ENCODE measurements around the gene FAM185A.
A peak's percentile ranks its signal among the peaks of the same experiment; 100 is the strongest.
"Not testable (repeated sequence)": the region's sequence is repeated elsewhere in the genome, so short reads cannot be mapped to it uniquely, and the experiment has no call there.

FAM185A gene

DNA sequence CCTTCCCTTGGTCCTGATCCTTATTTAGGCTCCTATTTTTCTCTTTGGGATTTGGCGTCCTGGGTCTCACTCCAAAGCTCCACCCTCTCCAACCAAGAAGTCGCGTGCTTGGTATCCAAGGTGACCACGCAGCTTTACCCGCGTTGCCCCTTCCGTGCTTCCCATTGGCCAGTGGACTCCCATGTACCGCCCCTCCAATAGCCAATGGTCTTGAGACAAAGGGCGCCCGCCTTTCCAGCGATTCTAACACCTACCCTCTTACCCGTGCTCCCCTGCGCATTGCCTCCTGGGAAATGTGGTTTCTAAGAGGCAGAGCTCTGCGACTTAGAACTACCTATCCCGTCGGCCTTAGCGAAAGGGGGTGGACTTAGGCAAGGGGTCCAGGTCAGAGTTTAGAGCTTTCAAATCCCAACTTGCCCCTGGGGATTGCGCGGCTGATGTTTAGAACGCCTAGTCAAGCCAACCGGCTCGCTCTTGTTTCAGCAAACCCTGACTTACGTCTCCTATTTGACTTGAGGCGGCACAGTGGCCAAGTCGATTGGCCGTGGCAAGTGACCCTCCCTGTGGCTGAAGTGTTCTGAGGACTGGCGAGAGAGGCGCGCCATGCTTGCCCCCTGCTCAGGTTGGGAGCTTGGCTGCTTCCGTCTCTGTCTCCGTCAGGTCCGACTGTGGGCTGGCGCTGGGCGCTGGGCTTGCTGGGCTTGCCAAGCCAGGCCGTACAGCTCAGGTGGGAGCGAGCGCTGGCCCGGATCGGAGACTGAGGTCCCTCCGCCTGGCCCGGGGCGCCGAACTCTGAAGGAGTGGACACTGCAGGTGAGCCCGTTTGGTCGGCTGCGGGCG, at the start of gene FAM185A:
Gene FAM185A (plus strand): TSS at position 395 of the 840 bp plus-strand sequence. CDS start 209 bp downstream, at position 604.
- not testable (repeated sequence) for H3K27me3 ChIP-seq; H4K20me1 ChIP-seq; H3K9me3 ChIP-seq (replicated peaks in 1 of 11); H3K36me3 ChIP-seq
- H3K27ac ChIP-seq, result peak within 1 kb of the TSS; percentile 12 to 64 (median 49); a peak in 16 of 22 replicates
- peak within 1 kb of the TSS; percentile 68 to 80 (median 77) for H3K9ac ChIP-seq
- H3K4me1 ChIP-seq, result peaks cover 8 to 16% (median 11%) of the 10 kb centered on the region in 10 experiments; a peak in 16 of 20 replicates
- H3K4me3 ChIP-seq, result peak within 1 kb of the TSS; percentile 63 to 79 (median 73)
- H3K4me2 ChIP-seq, result peak within 1 kb of the TSS; percentile 66 to 89 (median 81)

DNA sequence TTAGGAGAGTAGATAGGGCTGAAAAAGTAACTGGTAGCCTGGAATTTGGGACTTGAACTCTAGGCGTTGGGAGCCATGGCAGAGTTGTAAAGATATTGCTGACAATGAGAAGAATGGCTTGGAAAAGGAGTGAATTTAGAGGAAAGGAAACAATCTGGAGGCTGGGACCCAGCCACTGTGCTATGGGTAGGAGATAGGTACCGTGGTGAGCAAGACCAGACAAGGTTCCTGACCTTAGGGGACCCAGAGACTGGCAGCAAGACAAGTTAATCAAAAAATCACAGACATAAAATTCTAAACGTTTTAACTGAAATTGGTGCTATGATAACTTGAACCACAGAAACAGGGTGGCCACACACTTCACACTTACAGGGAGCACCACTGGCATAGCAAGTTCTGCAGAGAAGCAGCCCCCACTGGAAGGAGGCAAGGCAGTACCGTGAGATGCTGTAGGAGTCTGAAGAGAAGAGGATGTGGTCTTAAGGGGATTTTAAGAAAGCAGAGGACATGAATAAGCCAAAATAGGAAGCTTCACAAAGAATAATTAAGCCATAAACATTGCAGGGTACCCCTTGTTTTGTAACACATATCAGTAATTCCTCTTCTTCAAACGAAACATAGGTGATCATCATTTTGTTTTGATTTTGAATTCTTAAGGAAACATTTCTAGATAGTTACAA, 35.6 kb upstream of the FAM185A start:
- peak overlapping the region in 5 of 11 experiments; percentile 31 to 70 (median 60); a peak in 10 of 22 replicates for H3K4me2 ChIP-seq
- H3K9me3 ChIP-seq (replicated peaks in 1 of 11); H3K36me3 ChIP-seq; H4K20me1 ChIP-seq; H3K4me3 ChIP-seq; H3K27me3 ChIP-seq: not testable (repeated sequence)
- H3K9ac ChIP-seq, result peak overlapping the region in 1 of 11 experiments; percentile 29; a peak in 1 of 22 replicates
- H3K4me1 ChIP-seq, result peaks cover 0 to 15% (median 6%) of the 10 kb centered on the region in 10 experiments; a peak in 12 of 20 replicates
- H3K27ac ChIP-seq, result peak overlapping the region in 4 of 11 experiments; percentile 24 to 56 (median 40); a peak in 5 of 22 replicates

DNA sequence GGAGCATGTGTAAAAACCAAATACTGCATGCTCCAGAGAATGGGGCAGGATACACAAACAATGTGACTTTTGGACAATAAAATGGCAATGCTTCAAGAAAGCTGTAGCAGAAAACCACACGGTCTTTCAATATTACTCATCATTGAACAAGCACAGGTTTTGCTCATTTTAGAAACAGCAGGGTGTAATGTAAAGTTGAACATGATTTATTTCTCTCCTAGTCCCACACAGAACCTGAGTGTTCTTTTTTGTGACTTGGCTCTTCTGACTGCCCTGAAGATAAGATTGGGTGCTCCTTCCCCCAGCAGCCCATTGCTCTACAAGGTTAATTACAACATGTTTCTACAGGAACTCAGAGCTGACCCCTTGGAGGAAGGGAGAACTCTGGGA, 35.1 kb upstream of the FAM185A start:
- not testable (repeated sequence) for H4K20me1 ChIP-seq; H3K4me3 ChIP-seq; H3K9me3 ChIP-seq (replicated peaks in 1 of 11); H3K27me3 ChIP-seq; H3K36me3 ChIP-seq; H3K9ac ChIP-seq
- Histone ChIP-seq H3K27ac (peak overlapping the region in 3 of 11 experiments; percentile 28 to 56 (median 52); a peak in 4 of 22 replicates), H3K4me2 (peak overlapping the region in 5 of 11 experiments; percentile 31 to 70 (median 60); a peak in 8 of 22 replicates), H3K4me1 (peaks cover 0 to 20% (median 8%) of the 10 kb centered on the region in 10 experiments; a peak in 12 of 20 replicates)

DNA sequence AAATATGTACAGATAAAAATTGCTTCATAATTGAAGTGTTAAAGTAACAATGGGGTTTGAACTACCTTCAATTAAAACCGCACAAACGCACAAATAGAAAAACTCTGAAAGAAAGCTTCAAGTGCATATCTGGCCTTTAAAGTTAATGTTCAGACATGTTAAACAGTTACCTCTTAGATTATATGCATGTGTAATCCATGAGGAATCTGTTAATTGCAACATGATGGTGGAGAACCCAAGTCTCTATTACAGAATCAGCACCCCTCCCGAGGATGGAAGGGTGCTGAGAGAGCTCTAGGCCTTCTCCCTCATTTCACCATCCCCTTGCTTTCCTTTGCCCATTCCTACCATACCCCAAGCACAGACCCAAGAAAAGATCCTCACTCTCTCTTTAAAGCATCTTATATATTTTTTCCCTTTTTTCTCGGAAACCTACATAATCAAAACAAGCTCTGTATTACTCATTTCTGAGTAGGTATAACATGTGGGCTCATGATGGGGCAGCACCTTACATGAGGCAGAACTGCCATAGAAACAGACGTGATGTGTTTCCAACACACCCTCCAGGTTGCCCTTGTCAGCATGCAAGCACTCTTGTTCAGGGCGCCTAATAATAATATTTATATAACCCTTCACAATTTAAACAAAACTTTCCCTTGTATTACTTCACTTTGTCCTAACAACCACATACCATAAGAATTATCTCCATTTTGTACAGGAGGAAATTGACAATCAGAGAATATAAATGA, 33.9 kb upstream of the FAM185A start:
- H3K4me3 ChIP-seq; H3K4me2 ChIP-seq; H3K27me3 ChIP-seq; H3K9ac ChIP-seq; H3K9me3 ChIP-seq (replicated peaks in 1 of 11); H4K20me1 ChIP-seq; H3K27ac ChIP-seq; H3K36me3 ChIP-seq: not testable (repeated sequence)
- peaks cover 0 to 26% (median 11%) of the 10 kb centered on the region in 10 experiments; a peak in 12 of 20 replicates for H3K4me1 ChIP-seq

DNA sequence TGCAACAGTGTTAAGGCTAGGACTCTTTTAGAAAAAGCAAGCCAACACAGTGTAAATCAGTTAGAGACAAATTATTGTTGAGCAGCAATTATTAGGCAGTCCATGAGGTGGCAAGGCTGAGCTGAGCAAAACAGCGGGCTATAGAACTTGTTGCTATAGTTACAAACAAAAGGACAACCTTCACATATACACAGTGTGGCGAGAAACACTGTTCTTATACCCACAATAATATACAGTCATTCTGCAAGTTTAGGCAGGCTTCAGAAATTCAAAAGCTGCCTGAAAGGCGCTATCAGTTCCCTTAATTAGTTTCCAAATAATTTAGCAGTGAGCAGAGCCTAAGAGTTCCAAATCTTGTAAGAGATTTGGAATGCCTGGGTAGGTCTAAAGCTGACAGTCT, 33.1 kb upstream of the FAM185A start:
- not testable (repeated sequence) for H3K9me3 ChIP-seq (replicated peaks in 1 of 11); H3K4me3 ChIP-seq; H4K20me1 ChIP-seq; H3K36me3 ChIP-seq; H3K27me3 ChIP-seq; H3K9ac ChIP-seq; H3K27ac ChIP-seq; H3K4me2 ChIP-seq
- peaks cover 0 to 26% (median 11%) of the 10 kb centered on the region in 10 experiments; a peak in 12 of 20 replicates for H3K4me1 ChIP-seq

DNA sequence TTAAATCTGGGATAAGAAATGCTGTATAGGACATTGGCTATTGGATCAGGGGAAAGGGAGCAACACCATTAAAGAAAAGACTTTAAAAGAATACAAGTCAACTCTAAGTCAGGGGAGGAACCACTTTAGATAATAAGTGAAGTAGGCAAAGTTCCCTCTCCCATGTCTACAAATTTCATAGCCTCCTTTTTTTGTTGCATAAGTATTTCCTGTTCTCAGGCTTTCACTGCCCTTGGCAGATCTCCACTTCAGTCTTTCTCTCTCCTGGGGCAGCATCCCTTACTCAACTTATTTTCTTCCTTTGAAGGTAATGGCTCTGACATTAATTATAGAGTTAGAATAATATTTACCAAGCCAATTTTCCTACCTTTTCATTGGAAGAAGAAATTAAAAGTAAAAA, 30.3 kb upstream of the FAM185A start:
- H3K9ac ChIP-seq, H3K27me3 ChIP-seq, H3K4me3 ChIP-seq, H4K20me1 ChIP-seq, H3K36me3 ChIP-seq: not testable (repeated sequence)
- peaks cover 0 to 16% (median 13%) of the 10 kb centered on the region in 11 experiments; a peak in 12 of 22 replicates for H3K9me3 ChIP-seq (replicated peaks in 1 of 11)
- 0 out of 22 replicates have a peak overlapping the region, but pooled peaks of 1 of the 11 experiments have one; percentile 17 for H3K27ac ChIP-seq
- H3K4me1 ChIP-seq, result peaks cover 0 to 19% (median 7%) of the 10 kb centered on the region in 10 experiments; a peak in 12 of 20 replicates
- H3K4me2 ChIP-seq, result peak overlapping the region in 6 of 11 experiments; percentile 29 to 72 (median 58); a peak in 10 of 22 replicates

DNA sequence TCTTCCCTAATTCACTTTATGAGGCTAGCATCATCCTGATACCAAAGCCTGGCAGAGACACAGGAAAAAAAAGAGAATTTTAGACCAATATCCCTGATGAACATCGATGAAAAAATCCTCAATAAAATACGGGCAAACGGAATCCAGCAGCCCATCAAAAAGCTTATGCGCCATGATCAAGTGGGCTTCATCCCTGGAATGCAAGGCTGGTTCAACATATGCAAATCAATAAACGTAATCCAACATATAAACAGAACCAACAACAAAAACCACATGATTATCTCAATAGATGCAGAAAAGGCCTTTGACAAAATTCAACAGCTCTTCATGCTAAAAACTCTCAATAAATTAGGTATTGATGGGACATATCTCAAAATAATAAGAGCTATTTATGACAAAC, 22.6 kb upstream of the FAM185A start:
- H3K4me2 ChIP-seq, H4K20me1 ChIP-seq, H3K36me3 ChIP-seq, H3K4me1 ChIP-seq, H3K27me3 ChIP-seq, H3K4me3 ChIP-seq, H3K27ac ChIP-seq, H3K9ac ChIP-seq: not testable (repeated sequence)
- H3K9me3 ChIP-seq (replicated peaks in 1 of 11), result peaks cover 0 to 22% (median 13%) of the 10 kb centered on the region in 11 experiments; a peak in 12 of 22 replicates

DNA sequence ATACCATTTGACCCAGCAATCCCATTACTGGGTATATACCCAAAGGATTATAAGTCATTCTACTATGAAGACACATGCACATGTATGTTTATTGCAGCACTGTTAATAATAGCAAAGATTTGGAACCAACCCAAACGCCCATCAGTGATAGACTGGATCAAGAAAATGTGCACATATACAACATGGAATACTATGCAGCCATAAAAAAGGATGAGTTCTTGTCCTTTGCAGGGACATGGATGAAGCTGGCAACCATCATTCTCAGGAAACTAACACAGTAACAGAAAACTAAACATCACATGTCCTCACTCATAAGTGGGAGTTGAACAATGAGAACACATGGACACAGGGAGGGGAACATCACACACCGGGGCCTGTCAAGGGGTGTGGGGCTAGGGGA, 19.1 kb upstream of the FAM185A start:
- H3K36me3 ChIP-seq; H4K20me1 ChIP-seq; H3K27me3 ChIP-seq; H3K4me3 ChIP-seq; H3K4me1 ChIP-seq; H3K9me3 ChIP-seq (replicated peaks in 1 of 11); H3K9ac ChIP-seq; H3K4me2 ChIP-seq; H3K27ac ChIP-seq: not testable (repeated sequence)

DNA sequence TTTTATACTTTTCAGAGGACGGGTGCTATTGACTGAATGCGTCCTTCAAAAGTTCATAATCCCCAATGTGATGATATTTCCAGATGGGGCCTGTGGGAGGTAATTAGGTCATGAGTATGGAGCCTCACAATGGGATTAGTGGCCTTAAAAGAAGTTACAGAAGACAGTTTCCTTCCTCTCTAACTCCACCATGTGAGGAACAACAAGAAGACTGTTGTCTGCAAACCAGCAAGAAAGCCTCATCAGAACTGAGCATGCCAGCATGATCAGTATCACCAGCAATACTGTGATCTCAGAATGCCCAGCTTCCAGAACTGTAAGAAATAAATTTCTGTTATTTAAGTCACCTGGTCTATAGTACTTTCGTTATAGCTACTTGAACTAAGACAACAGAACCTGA, 18.4 kb upstream of the FAM185A start:
- not testable (repeated sequence) for H3K36me3 ChIP-seq; H3K9me3 ChIP-seq (replicated peaks in 1 of 11); H3K4me1 ChIP-seq; H3K4me3 ChIP-seq; H3K27me3 ChIP-seq; H3K27ac ChIP-seq; H4K20me1 ChIP-seq; H3K4me2 ChIP-seq; H3K9ac ChIP-seq

DNA sequence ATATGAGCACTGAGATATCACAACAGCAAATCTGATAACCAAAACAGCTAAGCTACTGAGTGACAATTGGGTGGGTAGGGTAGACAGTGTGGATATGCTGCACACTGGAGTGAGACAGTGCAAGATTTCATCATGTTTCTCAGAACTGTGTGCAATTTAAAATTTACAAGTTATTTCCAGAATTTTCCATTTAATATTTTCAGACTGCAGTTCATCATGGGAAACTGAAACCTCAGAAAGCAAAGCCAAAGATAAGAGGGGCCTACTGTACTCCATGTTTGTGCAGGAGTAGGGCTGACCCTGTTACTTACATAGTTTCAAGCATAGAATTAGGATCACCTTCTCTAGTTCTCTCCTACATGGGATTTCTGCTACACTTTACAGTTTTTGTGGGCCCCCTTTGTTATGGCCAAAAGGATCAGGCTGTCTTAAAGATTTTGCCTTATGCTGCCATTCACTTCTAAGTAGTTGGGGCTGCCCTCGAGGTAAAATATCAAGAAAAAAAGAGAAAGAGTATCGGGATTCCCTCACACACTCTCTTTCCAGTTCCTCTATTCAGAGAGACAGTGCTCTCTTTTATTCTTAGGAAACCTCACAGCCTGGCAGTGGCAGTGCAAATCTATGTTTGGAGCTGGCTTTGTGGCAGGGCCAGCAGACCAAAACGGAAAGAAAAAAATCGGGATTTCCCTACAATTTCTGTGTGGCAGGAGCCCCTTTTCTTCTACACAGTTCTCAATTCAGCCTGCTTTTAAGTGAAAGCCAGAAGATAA, 6.6 kb upstream of the FAM185A start:
- not testable (repeated sequence) for H4K20me1 ChIP-seq; H3K27me3 ChIP-seq; H3K4me3 ChIP-seq; H3K36me3 ChIP-seq; H3K9me3 ChIP-seq (replicated peaks in 1 of 11)
- Histone ChIP-seq H3K4me2 (peak overlapping the region; percentile 15 to 75 (median 43); a peak in 16 of 22 replicates), H3K4me1 (peaks cover 0 to 12% (median 5%) of the 10 kb centered on the region in 10 experiments; a peak in 4 of 20 replicates), H3K27ac (peak overlapping the region in 2 of 11 experiments; percentile 29 to 35; a peak in 3 of 22 replicates), H3K9ac (peak overlapping the region in 4 of 11 experiments; percentile 41 to 64 (median 48); a peak in 4 of 22 replicates)

DNA sequence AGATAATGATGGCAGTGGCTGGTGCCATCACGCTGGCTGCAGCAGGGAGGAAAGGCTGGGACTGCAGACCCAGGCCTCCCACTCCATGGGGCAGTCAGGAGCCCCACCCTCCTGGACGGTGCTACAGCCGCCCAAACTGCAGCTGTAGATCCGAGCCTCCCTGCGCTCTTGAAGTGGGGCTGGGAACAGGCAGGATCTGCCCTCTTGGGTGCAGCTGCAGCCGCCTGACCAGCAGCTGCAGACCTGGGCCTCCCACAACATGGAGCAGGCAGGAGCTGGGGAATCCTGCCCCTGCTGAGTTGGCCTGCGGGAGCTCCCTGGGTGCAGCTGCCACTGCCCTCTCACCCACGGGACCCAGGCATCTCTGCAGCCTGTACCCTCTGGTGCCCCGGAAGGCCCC, 4.9 kb upstream of the FAM185A start:
- not testable (repeated sequence) for H3K27ac ChIP-seq; H3K36me3 ChIP-seq; H3K9me3 ChIP-seq (replicated peaks in 1 of 11); H3K4me2 ChIP-seq; H3K9ac ChIP-seq; H3K4me3 ChIP-seq; H3K27me3 ChIP-seq; H4K20me1 ChIP-seq
- H3K4me1 ChIP-seq, result peaks cover 4 to 16% (median 9%) of the 10 kb centered on the region in 10 experiments; a peak in 11 of 20 replicates

DNA sequence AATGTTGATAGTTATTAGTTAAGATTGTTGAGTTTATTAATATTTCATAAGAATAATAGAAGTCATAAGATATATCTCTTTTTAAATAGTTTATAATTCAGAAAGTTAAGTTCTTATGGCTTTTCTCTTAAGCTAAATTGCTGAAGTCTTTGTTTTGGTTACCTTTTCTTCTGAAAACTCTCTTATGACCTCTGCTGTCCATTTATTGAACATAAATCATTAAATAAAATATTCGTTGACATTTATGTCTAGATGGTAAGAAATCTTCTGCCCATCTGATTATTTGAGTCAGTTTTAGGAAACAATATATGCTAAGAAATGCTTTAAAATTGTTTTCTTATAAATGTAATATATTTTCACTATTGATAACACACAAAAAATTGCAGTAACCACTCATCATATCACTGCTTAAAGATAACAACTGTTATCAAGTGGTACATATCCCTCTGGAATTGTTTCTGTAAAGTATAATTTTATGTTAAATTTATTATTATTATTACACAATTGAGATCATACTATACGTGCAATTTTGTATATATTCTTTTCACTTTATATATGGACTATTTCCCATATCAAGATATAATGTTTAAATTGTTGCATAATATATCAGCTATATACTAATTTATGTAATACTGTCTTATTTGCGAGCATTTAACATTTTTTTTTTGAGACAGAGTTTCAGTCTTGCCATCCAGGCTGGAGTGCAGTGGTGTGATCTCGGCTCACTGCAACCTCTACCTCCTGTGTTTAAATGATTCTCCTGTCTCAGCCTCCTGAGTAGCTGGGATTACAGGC, 3.1 kb upstream of the FAM185A start:
- not testable (repeated sequence) for H3K9ac ChIP-seq; H3K4me2 ChIP-seq; H3K4me3 ChIP-seq; H3K36me3 ChIP-seq; H3K27ac ChIP-seq; H3K9me3 ChIP-seq (replicated peaks in 1 of 11); H4K20me1 ChIP-seq; H3K27me3 ChIP-seq
- peaks cover 9 to 24% (median 16%) of the 10 kb centered on the region in 10 experiments; a peak in 17 of 20 replicates for H3K4me1 ChIP-seq

Data from BLaER1 treated with 17β-estradiol and CSF1 and Interleukin-3, amounts not matched to agents 10 nM and 100 nM (cell line).